ENCODE data around the gene FAAP20. TPM values are rescaled to one million over a fixed set of nuclear protein-coding genes. Genes with fewer than 3 reads are reported as not detected.

Gene FAAP20
- total RNA-seq, 1 donor from 2014 or later, result 93.7 TPM

DNA sequence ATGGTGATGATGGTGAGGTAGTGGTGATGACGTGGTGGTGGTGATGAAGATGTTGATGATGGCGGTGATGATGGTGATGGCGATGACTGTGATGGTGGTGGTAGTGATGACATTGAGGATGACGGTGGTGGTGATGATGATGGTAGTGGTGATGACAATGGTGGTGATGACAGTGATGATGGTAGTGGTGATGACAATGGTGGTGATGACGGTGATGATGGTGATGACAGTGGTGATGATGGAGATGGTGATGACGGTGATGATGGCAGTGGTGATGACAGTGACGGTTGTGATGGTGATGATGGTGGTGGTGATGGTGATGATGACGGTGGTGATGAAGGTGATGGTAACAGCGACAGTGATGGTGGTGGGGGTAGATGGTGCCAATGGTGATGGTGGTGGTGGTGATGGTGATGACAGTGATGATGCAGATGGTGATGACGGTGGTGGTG is 39.4 kb downstream of the FAAP20 start:
- Mint-ChIP-seq H3K27me3 (ENCODE audit: low read depth) (no peaks in the 10 kb centered on the region), H3K27ac (ENCODE audit: unreplicated experiment) (no peak overlapping the region), H3K4me1 (no peaks in the 10 kb centered on the region), H3K4me3 (no peak overlapping the region), H3K9me3 (peaks cover 7% of the 10 kb centered on the region), H3K36me3 (ENCODE audit: low read depth) (peaks cover 9% of the 10 kb centered on the region)
- TF ChIP-seq, protein P1, sequence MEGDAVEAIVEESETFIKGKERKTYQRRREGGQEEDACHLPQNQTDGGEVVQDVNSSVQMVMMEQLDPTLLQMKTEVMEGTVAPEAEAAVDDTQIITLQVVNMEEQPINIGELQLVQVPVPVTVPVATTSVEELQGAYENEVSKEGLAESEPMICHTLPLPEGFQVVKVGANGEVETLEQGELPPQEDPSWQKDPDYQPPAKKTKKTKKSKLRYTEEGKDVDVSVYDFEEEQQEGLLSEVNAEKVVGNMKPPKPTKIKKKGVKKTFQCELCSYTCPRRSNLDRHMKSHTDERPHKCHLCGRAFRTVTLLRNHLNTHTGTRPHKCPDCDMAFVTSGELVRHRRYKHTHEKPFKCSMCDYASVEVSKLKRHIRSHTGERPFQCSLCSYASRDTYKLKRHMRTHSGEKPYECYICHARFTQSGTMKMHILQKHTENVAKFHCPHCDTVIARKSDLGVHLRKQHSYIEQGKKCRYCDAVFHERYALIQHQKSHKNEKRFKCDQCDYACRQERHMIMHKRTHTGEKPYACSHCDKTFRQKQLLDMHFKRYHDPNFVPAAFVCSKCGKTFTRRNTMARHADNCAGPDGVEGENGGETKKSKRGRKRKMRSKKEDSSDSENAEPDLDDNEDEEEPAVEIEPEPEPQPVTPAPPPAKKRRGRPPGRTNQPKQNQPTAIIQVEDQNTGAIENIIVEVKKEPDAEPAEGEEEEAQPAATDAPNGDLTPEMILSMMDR (conservative IDR thresholded peaks at IDR 0.05), result no peak
- no peak for DNase-seq (ENCODE audit: low read depth, low spot score)

DNA sequence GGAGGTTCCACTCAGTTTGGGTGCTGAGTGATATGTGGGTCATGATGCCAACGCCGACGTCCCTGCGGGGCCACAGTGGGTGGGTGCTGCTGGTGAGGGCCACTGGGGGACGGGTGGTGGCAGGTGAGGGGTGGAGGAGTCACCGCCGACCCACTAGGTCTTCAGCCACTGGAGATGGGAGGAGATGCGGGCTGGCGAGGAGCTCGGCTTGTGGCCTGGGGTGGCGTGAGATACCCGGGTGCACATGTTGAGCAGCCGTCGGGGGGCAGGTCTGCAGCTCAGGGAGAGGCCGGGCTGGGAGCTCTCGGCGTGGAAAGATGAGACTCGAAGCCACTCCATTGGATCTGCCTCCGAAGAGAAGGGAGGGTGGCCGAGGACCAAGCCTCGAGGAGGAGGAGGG is 40.5 kb downstream of the FAAP20 start:
- Mint-ChIP-seq H3K36me3 (ENCODE audit: low read depth) (peaks cover 9% of the 10 kb centered on the region), H3K9me3 (peaks cover 7% of the 10 kb centered on the region), H3K27ac (ENCODE audit: unreplicated experiment) (peak overlapping the region; percentile 35), H3K27me3 (ENCODE audit: low read depth) (no peaks in the 10 kb centered on the region), H3K4me3 (no peak overlapping the region), H3K4me1 (no peaks in the 10 kb centered on the region)
- TF ChIP-seq, protein P1 (conservative IDR thresholded peaks at IDR 0.05), result no peak
- DNase-seq (ENCODE audit: low read depth, low spot score), result no peak

DNA sequence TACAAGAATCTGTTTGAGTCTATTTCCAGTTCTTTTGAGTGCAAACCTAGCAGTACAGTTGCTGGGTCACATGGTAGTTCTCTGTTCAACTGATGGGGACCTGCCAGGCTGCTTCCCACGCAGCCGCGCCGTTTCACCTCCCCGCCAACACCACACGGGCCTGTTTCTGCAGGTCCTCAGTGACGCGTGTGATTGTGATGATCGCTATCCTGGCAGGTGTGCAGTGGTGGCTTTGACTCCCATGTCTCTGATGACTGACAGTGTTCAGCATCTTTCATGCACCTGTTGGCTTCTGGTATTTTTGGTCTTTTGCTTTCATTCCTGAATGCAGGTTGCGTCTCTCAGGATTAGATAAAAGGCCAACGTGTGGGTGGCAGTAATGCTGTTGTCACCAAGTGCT is 41.6 kb downstream of the FAAP20 start:
- H3K36me3 Mint-ChIP-seq (ENCODE audit: low read depth), result peaks cover 9% of the 10 kb centered on the region
- peaks cover 7% of the 10 kb centered on the region for H3K9me3 Mint-ChIP-seq
- no peaks in the 10 kb centered on the region for H3K4me1 Mint-ChIP-seq
- TF ChIP-seq, protein P1 (conservative IDR thresholded peaks at IDR 0.05), result no peak
- no peak overlapping the region for H3K27ac Mint-ChIP-seq (ENCODE audit: unreplicated experiment)
- no peak overlapping the region for H3K4me3 Mint-ChIP-seq
- H3K27me3 Mint-ChIP-seq (ENCODE audit: low read depth), result no peaks in the 10 kb centered on the region
- DNase-seq (ENCODE audit: low read depth, low spot score), result no peak

DNA sequence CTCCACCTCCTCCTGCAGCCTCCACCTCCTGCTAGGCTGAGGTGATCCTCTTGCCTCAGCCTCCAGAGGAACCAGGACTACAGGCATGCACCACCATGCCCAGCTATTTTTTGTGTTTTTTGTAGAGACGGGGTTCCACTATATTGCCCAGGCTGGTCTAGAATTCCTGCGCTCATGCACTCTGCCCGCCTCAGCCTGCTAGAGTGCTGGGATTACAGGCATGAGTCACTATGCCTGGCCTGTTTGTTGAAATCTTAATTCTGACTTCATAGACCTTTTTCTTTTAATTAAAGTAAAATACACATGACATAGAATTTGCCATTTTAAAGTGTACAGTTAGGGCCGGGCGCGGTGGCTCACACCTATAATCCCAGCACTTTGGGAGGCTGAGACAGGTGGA is 42.7 kb downstream of the FAAP20 start:
- DNase-seq (ENCODE audit: low read depth, low spot score), result no peak
- peaks cover 7% of the 10 kb centered on the region for H3K9me3 Mint-ChIP-seq
- H3K36me3 Mint-ChIP-seq (ENCODE audit: low read depth), result peaks cover 9% of the 10 kb centered on the region

DNA sequence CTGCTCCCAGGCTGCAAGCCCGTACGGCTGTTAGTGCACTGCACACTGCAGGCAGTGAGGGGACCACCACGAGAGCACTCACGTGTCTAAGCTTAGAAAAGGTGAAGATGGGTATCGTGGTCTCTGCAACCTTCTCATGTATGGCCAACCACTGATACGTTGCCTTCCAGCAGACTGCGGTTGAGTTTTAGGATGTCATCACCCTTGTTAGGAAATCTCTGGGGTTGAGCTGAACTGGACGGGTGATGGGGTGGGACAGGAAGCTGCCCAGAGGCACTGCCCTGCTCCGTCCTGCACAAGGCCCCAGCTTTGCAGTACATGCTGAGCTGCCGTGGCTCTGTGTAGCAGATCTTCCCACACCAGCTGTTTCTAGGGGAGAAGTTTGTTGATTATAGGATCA is 43.3 kb downstream of the FAAP20 start:
- TF ChIP-seq, protein P1 (conservative IDR thresholded peaks at IDR 0.05), result no peak
- peaks cover 7% of the 10 kb centered on the region for H3K9me3 Mint-ChIP-seq
- no peak overlapping the region for H3K4me3 Mint-ChIP-seq
- peaks cover 9% of the 10 kb centered on the region for H3K36me3 Mint-ChIP-seq (ENCODE audit: low read depth)
- H3K27me3 Mint-ChIP-seq (ENCODE audit: low read depth), result no peaks in the 10 kb centered on the region
- no peak overlapping the region for H3K27ac Mint-ChIP-seq (ENCODE audit: unreplicated experiment)
- H3K4me1 Mint-ChIP-seq, result no peaks in the 10 kb centered on the region
- no peak for DNase-seq (ENCODE audit: low read depth, low spot score)

More for the DNA sequence above, 42.7 kb downstream of the FAAP20 start:
- TF ChIP-seq, protein P1 (conservative IDR thresholded peaks at IDR 0.05), result no peak
- Mint-ChIP-seq H3K4me1 (no peaks in the 10 kb centered on the region), H3K4me3 (no peak overlapping the region), H3K27me3 (ENCODE audit: low read depth) (no peaks in the 10 kb centered on the region), H3K27ac (ENCODE audit: unreplicated experiment) (no peak overlapping the region)

DNA sequence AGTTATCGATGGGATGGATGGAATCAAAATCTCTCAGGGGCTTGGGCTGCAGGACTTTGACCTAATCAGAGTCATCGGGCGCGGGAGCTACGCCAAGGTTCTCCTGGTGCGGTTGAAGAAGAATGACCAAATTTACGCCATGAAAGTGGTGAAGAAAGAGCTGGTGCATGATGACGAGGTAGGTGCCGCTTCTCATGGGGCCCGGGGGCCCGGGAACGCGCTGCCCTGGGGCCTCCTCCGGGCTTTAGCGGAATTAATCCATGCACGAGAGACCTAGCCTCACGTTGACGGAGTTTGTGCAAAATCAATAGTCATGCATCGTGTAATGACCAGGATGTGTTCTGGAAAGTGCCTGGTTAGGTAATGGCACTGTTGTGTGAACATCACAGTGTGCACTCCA is 43.8 kb downstream of the FAAP20 start:
- Mint-ChIP-seq H3K27me3 (ENCODE audit: low read depth) (no peaks in the 10 kb centered on the region), H3K36me3 (ENCODE audit: low read depth) (peaks cover 9% of the 10 kb centered on the region), H3K27ac (ENCODE audit: unreplicated experiment) (no peak overlapping the region), H3K4me3 (no peak overlapping the region), H3K4me1 (no peaks in the 10 kb centered on the region), H3K9me3 (peaks cover 7% of the 10 kb centered on the region)
- no peak for DNase-seq (ENCODE audit: low read depth, low spot score)
- TF ChIP-seq, protein P1 (conservative IDR thresholded peaks at IDR 0.05), result no peak
